CD1c-positive myeloid dendritic cell (primary cell): ENCODE data around the gene ADNP.
A peak's percentile ranks its signal among the peaks of the same experiment; 100 is the strongest.

ENCODE experiments used
- DNase-seq: peaks from one replicate; pipeline ENCODE4 v3.0.0-alpha.2; 2016; ENCODE audit errors: extremely low spot score

The ADNP gene

GRCh38 chr20:50932691-50933280 lies 1.5 kb upstream of the ADNP start:
- DNase-seq = no peak

GRCh38 chr20:50932016-50932485 lies 814 bp upstream of the ADNP start:
- DNase-seq = no peak

- no peak for DNase-seq
Observed at GRCh38 chr20:50930976-50931305, 296 bp downstream of the ADNP start.

- DNase-seq = peak; percentile 31
Observed at GRCh38 chr20:50930139-50930975, 880 bp downstream of the ADNP start.

GRCh38 chr20:50929299-50930138 lies 1.7 kb downstream of the ADNP start:
- peak; percentile 95 for DNase-seq

GRCh38 chr20:50928469-50928868 lies 2.8 kb downstream of the ADNP start:
- DNase-seq = no peak

GRCh38 chr20:50926530-50926929 lies 4.7 kb downstream of the ADNP start:
- no peak for DNase-seq

- DNase-seq = no peak
Observed at GRCh38 chr20:50924261-50924920, 6.8 kb downstream of the ADNP start.

- DNase-seq = no peak
Observed at GRCh38 chr20:50921803-50922501, 9.3 kb downstream of the ADNP start.

- DNase-seq = no peak
Observed at GRCh38 chr20:50920997-50921396, 10.2 kb downstream of the ADNP start.

GRCh38 chr20:50919567-50919966 lies 11.7 kb downstream of the ADNP start:
- no peak for DNase-seq

GRCh38 chr20:50918403-50918802 lies 12.8 kb downstream of the ADNP start:
- DNase-seq = no peak

- no peak for DNase-seq
Observed at GRCh38 chr20:50916934-50917333, 14.3 kb downstream of the ADNP start.

GRCh38 chr20:50916257-50916656 lies 15.0 kb downstream of the ADNP start:
- no peak for DNase-seq

GRCh38 chr20:50915424-50915823 lies 15.8 kb downstream of the ADNP start:
- DNase-seq = no peak

GRCh38 chr20:50913690-50914375 lies 17.4 kb downstream of the ADNP start:
- no peak for DNase-seq

GRCh38 chr20:50911716-50912115 lies 19.5 kb downstream of the ADNP start:
- DNase-seq = no peak

GRCh38 chr20:50911030-50911429 lies 20.2 kb downstream of the ADNP start:
- DNase-seq = no peak

- DNase-seq = no peak
Observed at GRCh38 chr20:50909413-50909812, 21.8 kb downstream of the ADNP start.

GRCh38 chr20:50904067-50904570 lies 27.1 kb downstream of the ADNP start:
- no peak for DNase-seq
